Testis (tissue), 3 donors: ENCODE measurements around the gene FSTL4. TPM values are rescaled to one million over a fixed set of nuclear protein-coding genes. Genes with fewer than 3 reads are reported as not detected.

Experiments used
- DNase-seq: peaks from one replicate; pipeline ENCODE4 v3.0.0-alpha.2; 2019
- H3K27ac ChIP-seq, 2 donors: fragments of 200-600 bp; sonication (generic); one replicate each; pipeline ENCODE4 v1.5.1; 2019
- H3K27me3 ChIP-seq: fragments of 200-600 bp; sonication (generic); one replicate; pipeline ENCODE4 v1.5.1; 2019
- H3K36me3 ChIP-seq: fragments of 200-600 bp; sonication (generic); one replicate; pipeline ENCODE4 v1.5.1; 2017; ENCODE audit warnings: low read depth; ENCODE audit errors: missing control alignments
- H3K4me1 ChIP-seq: fragments of 200-600 bp; sonication (generic); one replicate; pipeline ENCODE4 v1.5.1; 2019
- H3K4me3 ChIP-seq, 2 donors: fragments of 200-600 bp; sonication (generic); one replicate each; pipeline ENCODE4 v1.5.1; 2017 to 2019
- H3K9me3 ChIP-seq: fragments of 200-600 bp; sonication (generic); one replicate; pipeline ENCODE4 v1.5.1; 2017
- POLR2A ChIP-seq: fragments of 450-650 bp; IDR thresholded peaks from one replicate; pipeline ENCODE4 v1.6.1; 2017; ENCODE audit warnings: antibody characterized with exemption, mild to moderate bottlenecking, moderate library complexity
- WGBS, 2 donors: methylation state at CpG; one replicate each; pipeline ENCODE4 v1.1.5; 2018; 5-methylcytosine and 5-hydroxymethylcytosine counted together
- intact Hi-C: fragments of 100-400 bp; cut with DNase I; formaldehyde crosslinking; loops from one replicate; pipeline ENCODE4 v1.15.1; 2023; ENCODE audit warnings: low total_unique reads
- polyA plus RNA-seq: library from polyadenylated mRNA; stranded (reverse); fragments of 350-450 nt; fragmentation: Illumina TruSeq; extraction: RNeasy Lipid Tissue Mini Kit (QIAGEN cat#74804); gene quantifications from one replicate; pipeline ENCODE4 v1.2.3, GENCODE V29; 2014; ENCODE audit warnings: low read depth, low replicate concordance; ENCODE audit not compliant: insufficient read depth
- total RNA-seq, 2 donors: library from RNA; depleted of rRNA; stranded (reverse); fragments of >200 nt; gene quantifications; one replicate each; pipeline ENCODE4 v1.2.3, GENCODE V29; 2016
- TF ChIP-seq, protein P1 (sequence below), 3 experiments: fragments of 450-650 bp in 2 of 3; fragments of 200-600 bp in 1 of 3; sonication (generic) in 1 of 3; IDR thresholded peaks; one replicate each; pipeline ENCODE4 v1.5.1; 2016 to 2019; ENCODE audit warnings: antibody characterized with exemption in 3 of 3, mild to moderate bottlenecking in 2 of 3, moderate library complexity in 1 of 3

FSTL4 gene
- total and polyA plus RNA-seq, 3 donors from 2014 or later = 7.1 to 8.6 (median 7.4) TPM

- Histone ChIP-seq H3K4me1 (no peaks in the 10 kb centered on the region), H3K9me3 (no peaks in the 10 kb centered on the region), H3K27ac (no peak overlapping the region), H3K4me3 (no peak overlapping the region), H3K36me3 (no peaks in the 10 kb centered on the region), H3K27me3 (no peaks in the 10 kb centered on the region)
- TF ChIP-seq, protein P1, sequence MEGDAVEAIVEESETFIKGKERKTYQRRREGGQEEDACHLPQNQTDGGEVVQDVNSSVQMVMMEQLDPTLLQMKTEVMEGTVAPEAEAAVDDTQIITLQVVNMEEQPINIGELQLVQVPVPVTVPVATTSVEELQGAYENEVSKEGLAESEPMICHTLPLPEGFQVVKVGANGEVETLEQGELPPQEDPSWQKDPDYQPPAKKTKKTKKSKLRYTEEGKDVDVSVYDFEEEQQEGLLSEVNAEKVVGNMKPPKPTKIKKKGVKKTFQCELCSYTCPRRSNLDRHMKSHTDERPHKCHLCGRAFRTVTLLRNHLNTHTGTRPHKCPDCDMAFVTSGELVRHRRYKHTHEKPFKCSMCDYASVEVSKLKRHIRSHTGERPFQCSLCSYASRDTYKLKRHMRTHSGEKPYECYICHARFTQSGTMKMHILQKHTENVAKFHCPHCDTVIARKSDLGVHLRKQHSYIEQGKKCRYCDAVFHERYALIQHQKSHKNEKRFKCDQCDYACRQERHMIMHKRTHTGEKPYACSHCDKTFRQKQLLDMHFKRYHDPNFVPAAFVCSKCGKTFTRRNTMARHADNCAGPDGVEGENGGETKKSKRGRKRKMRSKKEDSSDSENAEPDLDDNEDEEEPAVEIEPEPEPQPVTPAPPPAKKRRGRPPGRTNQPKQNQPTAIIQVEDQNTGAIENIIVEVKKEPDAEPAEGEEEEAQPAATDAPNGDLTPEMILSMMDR (IDR thresholded peaks at IDR 0.05) = no peak
- no peak for TF ChIP-seq POLR2A
- no peak for DNase-seq
- intact Hi-C loops = no loop called here
- 84 to 100% methylated on average over 3 to 4 of the region's 4 CpGs for WGBS, 2 donors
Observed at GRCh38 chr5:133324926-133325325, 287.4 kb downstream of the FSTL4 start.

DNA sequence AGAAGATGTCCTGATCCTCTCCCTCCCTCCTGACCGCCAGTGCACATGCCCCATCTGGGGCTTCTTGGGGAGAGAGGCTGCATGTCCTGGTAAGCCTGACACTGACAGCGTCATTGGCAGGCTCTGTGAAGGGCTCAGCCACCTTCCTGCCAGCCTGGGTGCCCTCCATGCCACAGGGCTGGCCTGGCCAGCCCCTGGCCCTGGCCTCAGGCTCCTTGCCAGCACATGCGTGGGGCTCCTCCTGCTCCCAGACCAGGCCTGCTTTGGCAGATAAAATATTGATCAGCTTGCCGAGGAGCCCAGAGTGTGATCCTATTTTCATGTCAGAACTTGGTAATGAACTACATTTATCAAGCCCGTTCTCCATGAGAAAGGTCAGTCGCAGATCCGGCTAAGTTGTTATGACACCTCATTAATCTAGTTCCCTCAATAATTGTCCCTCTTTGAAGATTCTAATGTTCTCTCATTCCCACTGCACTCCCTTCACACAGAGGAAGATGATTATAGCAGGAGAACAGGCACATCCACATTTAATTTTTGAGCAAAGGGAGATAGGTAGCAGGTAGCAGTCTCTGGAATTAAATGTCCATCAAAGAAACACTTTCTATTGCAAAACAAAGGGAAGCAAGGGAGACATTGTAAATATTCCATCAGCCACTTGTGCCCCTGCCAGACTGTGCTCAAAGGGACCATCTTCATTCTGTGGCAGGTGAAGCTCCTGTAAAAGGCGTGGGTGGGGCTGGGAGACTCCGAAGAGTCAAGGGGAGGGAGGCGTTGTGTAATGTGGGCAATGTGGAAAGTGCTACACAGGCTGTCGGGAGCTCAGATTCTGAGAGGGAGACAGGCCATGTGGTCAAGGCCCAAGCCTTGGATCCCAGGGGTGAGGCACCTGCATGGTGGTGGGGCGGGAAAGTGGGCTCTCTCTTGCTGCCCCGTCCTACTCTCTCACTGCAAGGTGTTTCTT, 288.6 kb downstream of the FSTL4 start:
- H3K4me3 ChIP-seq = no peak overlapping the region
- no peak overlapping the region for H3K27ac ChIP-seq
- DNase-seq = no peak
- intact Hi-C loops = no loop called here
- no peaks in the 10 kb centered on the region for H3K4me1 ChIP-seq
- H3K36me3 ChIP-seq = no peaks in the 10 kb centered on the region
- no peaks in the 10 kb centered on the region for H3K9me3 ChIP-seq
- TF ChIP-seq, protein P1 (IDR thresholded peaks at IDR 0.05) = no peak
- no peak for TF ChIP-seq POLR2A
- WGBS, 2 donors = 75 to 78% methylated on average over 13 of the region's 13 CpGs
- H3K27me3 ChIP-seq = no peaks in the 10 kb centered on the region

DNA sequence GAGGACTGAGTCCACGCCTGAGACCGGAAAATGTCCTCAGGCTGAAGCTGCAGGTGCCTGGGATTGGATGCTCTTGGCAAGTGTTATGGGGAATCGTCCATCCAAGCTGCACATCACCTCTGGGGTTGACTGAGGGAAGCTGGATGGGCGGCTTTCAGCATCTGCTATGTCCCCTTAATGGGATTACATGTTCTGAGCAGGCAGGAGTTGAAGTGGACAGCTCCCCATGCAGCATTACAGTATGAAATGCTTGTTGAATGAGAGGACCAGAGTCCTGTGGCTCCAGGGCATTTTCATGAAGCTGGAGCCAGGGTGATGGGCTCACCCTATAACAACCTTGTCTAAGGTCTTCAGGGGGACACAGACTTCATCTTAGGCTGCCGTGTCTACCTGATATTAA, 289.6 kb downstream of the FSTL4 start:
- no peak overlapping the region for H3K4me3 ChIP-seq
- H3K27me3 ChIP-seq = no peaks in the 10 kb centered on the region
- TF ChIP-seq POLR2A = no peak
- TF ChIP-seq, protein P1 (IDR thresholded peaks at IDR 0.05) = no peak
- 82 to 92% methylated on average over 5 of the region's 5 CpGs for WGBS, 2 donors
- H3K9me3 ChIP-seq = no peaks in the 10 kb centered on the region
- no peak overlapping the region for H3K27ac ChIP-seq
- no peaks in the 10 kb centered on the region for H3K36me3 ChIP-seq
- no peak for DNase-seq
- H3K4me1 ChIP-seq = no peaks in the 10 kb centered on the region
- intact Hi-C loops = no loop called here

GRCh38 chr5:133321833-133322420, 290.4 kb downstream of the FSTL4 start:
- no peak overlapping the region for H3K4me3 ChIP-seq
- no peak for DNase-seq
- 60 to 63% methylated on average over 6 of the region's 6 CpGs for WGBS, 2 donors
- TF ChIP-seq, protein P1 (IDR thresholded peaks at IDR 0.05) = no peak
- TF ChIP-seq POLR2A = no peak
- intact Hi-C loops = no loop called here
- H3K9me3 ChIP-seq = no peaks in the 10 kb centered on the region
- H3K27me3 ChIP-seq = no peaks in the 10 kb centered on the region
- no peak overlapping the region for H3K27ac ChIP-seq
- no peaks in the 10 kb centered on the region for H3K36me3 ChIP-seq
- no peaks in the 10 kb centered on the region for H3K4me1 ChIP-seq
